ENCODE results near the gene COL18A1. TPM values are rescaled to one million over a fixed set of nuclear protein-coding genes. Genes with fewer than 3 reads are reported as not detected.

The COL18A1 gene
- total RNA-seq, 1 donor from 2014 or later = 515 TPM

GRCh38 chr21:45357436-45358260, 47.3 kb upstream of the COL18A1 start:
- peaks cover 46% of the 10 kb centered on the region for H3K4me1 Mint-ChIP-seq (ENCODE audit: unreplicated experiment)
- no peak for DNase-seq (ENCODE audit: extremely low spot score, unreplicated experiment)

GRCh38 chr21:45358261-45358670, 46.7 kb upstream of the COL18A1 start:
- Mint-ChIP-seq H3K27me3 (ENCODE audit: unreplicated experiment) (no peaks in the 10 kb centered on the region), H3K27ac (ENCODE audit: unreplicated experiment) (no peak overlapping the region), H3K4me1 (ENCODE audit: unreplicated experiment) (peaks cover 44% of the 10 kb centered on the region), H3K9me3 (ENCODE audit: unreplicated experiment) (no peaks in the 10 kb centered on the region), H3K4me3 (ENCODE audit: unreplicated experiment) (no peak overlapping the region), H3K36me3 (ENCODE audit: unreplicated experiment) (no peaks in the 10 kb centered on the region)
- no peak for DNase-seq (ENCODE audit: extremely low spot score, unreplicated experiment)
- TF ChIP-seq CTCF (IDR thresholded peaks at IDR 0.05) = no peak

More at GRCh38 chr21:45357436-45358260, 47.3 kb upstream of the COL18A1 start:
- no peaks in the 10 kb centered on the region for H3K27me3 Mint-ChIP-seq (ENCODE audit: unreplicated experiment)
- no peak overlapping the region for H3K27ac Mint-ChIP-seq (ENCODE audit: unreplicated experiment)
- no peak overlapping the region for H3K4me3 Mint-ChIP-seq (ENCODE audit: unreplicated experiment)
- TF ChIP-seq CTCF (IDR thresholded peaks at IDR 0.05) = no peak
- no peaks in the 10 kb centered on the region for H3K9me3 Mint-ChIP-seq (ENCODE audit: unreplicated experiment)
- H3K36me3 Mint-ChIP-seq (ENCODE audit: unreplicated experiment) = no peaks in the 10 kb centered on the region

DNA sequence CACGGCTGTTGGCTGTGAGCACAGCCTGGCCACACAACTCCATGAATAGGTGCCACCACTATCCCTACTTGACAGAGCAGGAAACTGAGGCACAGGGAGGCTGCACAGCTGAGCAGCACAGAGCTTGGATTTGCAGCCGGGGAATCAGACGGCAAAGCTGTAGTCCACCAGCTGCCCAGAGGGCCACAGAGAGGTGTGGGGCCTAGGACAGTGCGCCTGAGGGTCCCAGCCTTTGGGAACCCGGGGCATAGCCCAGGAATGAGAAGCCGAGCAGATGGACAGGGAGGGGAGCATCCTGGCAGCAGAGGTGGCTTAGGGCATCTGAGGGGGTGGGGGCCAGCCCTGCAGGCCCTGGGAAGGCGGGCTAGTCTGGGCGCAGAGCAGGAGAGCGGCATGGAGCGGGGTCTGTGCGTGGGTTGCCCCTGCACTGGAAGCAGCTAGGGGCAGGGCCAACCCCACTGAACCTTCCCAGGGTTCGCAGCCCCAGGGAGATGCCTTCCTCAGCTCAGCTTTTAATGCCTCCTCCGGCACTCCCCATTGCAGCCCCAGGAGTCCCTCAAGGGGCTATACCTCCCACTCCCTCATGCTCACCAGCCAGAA, 46.2 kb upstream of the COL18A1 start:
- Mint-ChIP-seq H3K9me3 (ENCODE audit: unreplicated experiment) (no peaks in the 10 kb centered on the region), H3K27ac (ENCODE audit: unreplicated experiment) (no peak overlapping the region), H3K27me3 (ENCODE audit: unreplicated experiment) (no peaks in the 10 kb centered on the region), H3K36me3 (ENCODE audit: unreplicated experiment) (no peaks in the 10 kb centered on the region), H3K4me1 (ENCODE audit: unreplicated experiment) (peaks cover 46% of the 10 kb centered on the region), H3K4me3 (ENCODE audit: unreplicated experiment) (no peak overlapping the region)
- TF ChIP-seq CTCF (IDR thresholded peaks at IDR 0.05) = no peak
- no peak for DNase-seq (ENCODE audit: extremely low spot score, unreplicated experiment)

- H3K36me3 Mint-ChIP-seq (ENCODE audit: unreplicated experiment) = no peaks in the 10 kb centered on the region
- H3K9me3 Mint-ChIP-seq (ENCODE audit: unreplicated experiment) = no peaks in the 10 kb centered on the region
- DNase-seq (ENCODE audit: extremely low spot score, unreplicated experiment) = no peak
- H3K4me3 Mint-ChIP-seq (ENCODE audit: unreplicated experiment) = no peak overlapping the region
- H3K27ac Mint-ChIP-seq (ENCODE audit: unreplicated experiment) = no peak overlapping the region
- H3K4me1 Mint-ChIP-seq (ENCODE audit: unreplicated experiment) = peaks cover 52% of the 10 kb centered on the region
- no peaks in the 10 kb centered on the region for H3K27me3 Mint-ChIP-seq (ENCODE audit: unreplicated experiment)
- TF ChIP-seq CTCF (IDR thresholded peaks at IDR 0.05) = no peak
Measured at GRCh38 chr21:45359451-45360217, 45.3 kb upstream of the COL18A1 start.

All from osteocyte (in vitro differentiated cells).